HEK293 (cell line): ENCODE results near the gene PARVA.
A peak's percentile ranks its signal among the peaks of the same experiment; 100 is the strongest.

Experiments used
- CTCF ChIA-PET: fragments of 350-600 bp; formaldehyde crosslinking; extraction: SDS; loops from one replicate; lab custom pipeline; 2021; ENCODE audit warnings: antibody characterized with exemption; lab: Yijun Ruan, JAX
- POLR2A ChIA-PET: fragments of 300-600 bp; formaldehyde crosslinking; extraction: SDS; loops from one replicate; lab custom pipeline; 2020; ENCODE audit warnings: antibody characterized with exemption, inconsistent platforms; lab: Yijun Ruan, JAX
- H3K27ac ChIP-seq: fragments of 200-500 bp; sonication (Bioruptor generic); 2 replicates; pipeline ENCODE4 v1.5.1; 2014; ENCODE audit warnings: low read depth, low read length, control low read depth, inconsistent platforms; ENCODE audit errors: extremely low read depth
- H3K36me3 ChIP-seq, 2 experiments: fragments of 200-500 bp in 1 of 2; sonication (Bioruptor generic) in 1 of 2; 1 replicate in 1 of 2; 2 replicates in 1 of 2; pipeline ENCODE4 v1.5.1; 2014 to 2017; ENCODE audit warnings: inconsistent platforms in 2 of 2, low read length in 2 of 2; ENCODE audit not compliant: control insufficient read depth in 2 of 2, insufficient read depth in 1 of 2
- H3K4me1 ChIP-seq: fragments of 200-500 bp; sonication (Bioruptor generic); 2 replicates; pipeline ENCODE4 v1.5.1; 2014; ENCODE audit warnings: mild to moderate bottlenecking, low read length, inconsistent platforms; ENCODE audit not compliant: control insufficient read depth, insufficient read depth
- H3K4me3 ChIP-seq: 2 replicates; pipeline ENCODE4 v1.5.1; 2011; ENCODE audit warnings: low read depth, mild to moderate bottlenecking, control low read depth, low read length, moderate library complexity
- H3K9me3 ChIP-seq: fragments of 200-500 bp; sonication (Bioruptor generic); 2 replicates; pipeline ENCODE4 v1.5.1; 2014; ENCODE audit warnings: low read depth, low read length, inconsistent platforms; ENCODE audit not compliant: control insufficient read depth, insufficient read depth
- TCF7L2 ChIP-seq: IDR thresholded peaks from 2 replicates; pipeline ENCODE4 v1.6.1; 2011; ENCODE audit warnings: low read depth, mild to moderate bottlenecking, inconsistent platforms, low read length, moderate library complexity, borderline replicate concordance
- ZBTB17 ChIP-seq: fragments of 450-650 bp; formaldehyde crosslinking; IDR thresholded peaks from 2 replicates; pipeline ENCODE4 v1.5.1; 2016; ENCODE audit warnings: missing biosample characterization, missing genetic modification characterization
- ZEB2 ChIP-seq: fragments of 450-650 bp; formaldehyde crosslinking; IDR thresholded peaks from 2 replicates; pipeline ENCODE4 v1.5.1; 2016; ENCODE audit warnings: missing biosample characterization, missing genetic modification characterization
- ZNF214 ChIP-seq: fragments of 450-650 bp; formaldehyde crosslinking; IDR thresholded peaks from 2 replicates; pipeline ENCODE4 v1.5.1; 2017; ENCODE audit warnings: missing biosample characterization, mild to moderate bottlenecking, missing genetic modification characterization, borderline replicate concordance
- ZNF266 ChIP-seq: fragments of 450-650 bp; formaldehyde crosslinking; IDR thresholded peaks from 2 replicates; pipeline ENCODE4 v1.5.1; 2016; ENCODE audit warnings: missing biosample characterization, missing genetic modification characterization, low read depth
- ZNF292 ChIP-seq: fragments of 450-650 bp; formaldehyde crosslinking; IDR thresholded peaks from 2 replicates; pipeline ENCODE4 v1.5.1; 2016; ENCODE audit warnings: low read depth, missing biosample characterization, missing genetic modification characterization, borderline replicate concordance
- ZNF335 ChIP-seq: fragments of 450-650 bp; formaldehyde crosslinking; conservative IDR thresholded peaks from 2 replicates; pipeline ENCODE4 v1.5.1; 2016; ENCODE audit warnings: missing biosample characterization, missing genetic modification characterization
- ZNF341 ChIP-seq: fragments of 450-650 bp; formaldehyde crosslinking; IDR thresholded peaks from 2 replicates; pipeline ENCODE4; 2016; ENCODE audit warnings: low read depth, missing biosample characterization, missing genetic modification characterization
- ZNF664 ChIP-seq: fragments of 450-650 bp; formaldehyde crosslinking; IDR thresholded peaks from 2 replicates; pipeline ENCODE4 v1.5.1; 2016; ENCODE audit warnings: missing biosample characterization, missing genetic modification characterization
- TF ChIP-seq, protein P1 (sequence below): fragments of 450-650 bp; formaldehyde crosslinking; IDR thresholded peaks from 2 replicates; pipeline ENCODE4 v1.5.1; 2016; ENCODE audit warnings: missing biosample characterization, missing genetic modification characterization
- TF ChIP-seq, protein P2 (sequence below): fragments of 450-650 bp; formaldehyde crosslinking; conservative IDR thresholded peaks from 2 replicates; pipeline ENCODE4 v1.5.1; 2016; ENCODE audit warnings: low read depth, missing biosample characterization, missing genetic modification characterization
- TF ChIP-seq, protein P3 (sequence below): fragments of 450-650 bp; formaldehyde crosslinking; IDR thresholded peaks from 2 replicates; pipeline ENCODE4 v1.5.1; 2016; ENCODE audit warnings: missing biosample characterization, missing genetic modification characterization
- TF ChIP-seq, protein P4 (sequence below): fragments of 450-650 bp; formaldehyde crosslinking; IDR thresholded peaks from 2 replicates; pipeline ENCODE4 v1.5.1; 2016; ENCODE audit warnings: missing biosample characterization, missing genetic modification characterization

The PARVA gene

DNA sequence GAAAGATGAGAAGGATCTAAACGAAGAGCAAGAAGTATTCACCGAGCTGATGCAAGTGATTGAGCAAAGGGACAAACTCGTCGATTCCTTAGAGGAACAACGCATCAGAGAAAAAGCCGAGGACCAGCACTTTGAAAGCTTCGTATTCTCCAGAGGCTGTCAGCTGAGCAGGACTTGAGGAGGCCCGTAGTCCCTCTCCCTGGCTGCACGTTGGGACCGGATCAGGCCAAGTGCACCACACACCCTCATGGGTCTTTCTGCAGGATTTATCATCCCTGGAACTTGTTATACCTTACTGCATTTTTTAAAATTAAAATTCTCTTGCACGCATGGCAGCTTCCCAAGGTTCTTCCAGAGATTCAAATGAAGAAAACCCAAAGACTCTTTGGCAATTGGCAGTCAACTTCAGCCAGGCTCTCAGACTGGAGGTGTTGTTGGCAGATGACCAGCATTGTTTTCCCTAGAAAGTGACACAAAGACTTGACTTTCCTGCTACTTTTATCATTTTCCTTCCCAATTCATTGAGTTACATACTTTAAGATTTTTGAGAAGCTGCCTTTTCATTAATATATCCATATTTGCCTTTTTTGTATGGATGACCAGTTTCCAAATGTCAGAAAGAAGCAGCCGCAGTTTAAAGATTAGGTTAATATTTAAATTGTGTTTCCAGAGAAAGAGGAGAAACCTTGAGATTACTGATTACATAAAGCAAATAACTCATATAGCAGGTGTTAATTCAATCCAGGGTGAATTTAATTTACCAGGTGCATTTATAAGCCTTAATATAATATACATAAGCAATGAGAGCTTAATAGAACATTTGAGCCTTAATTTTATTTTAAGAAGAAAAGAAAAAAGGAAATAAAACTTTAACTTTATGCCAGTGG is 18.8 kb upstream of the PARVA start (continued):
- no peak for TF ChIP-seq TCF7L2
- TF ChIP-seq ZNF292 (tag by site-specific recombination), result no peak
- TF ChIP-seq, protein P1, sequence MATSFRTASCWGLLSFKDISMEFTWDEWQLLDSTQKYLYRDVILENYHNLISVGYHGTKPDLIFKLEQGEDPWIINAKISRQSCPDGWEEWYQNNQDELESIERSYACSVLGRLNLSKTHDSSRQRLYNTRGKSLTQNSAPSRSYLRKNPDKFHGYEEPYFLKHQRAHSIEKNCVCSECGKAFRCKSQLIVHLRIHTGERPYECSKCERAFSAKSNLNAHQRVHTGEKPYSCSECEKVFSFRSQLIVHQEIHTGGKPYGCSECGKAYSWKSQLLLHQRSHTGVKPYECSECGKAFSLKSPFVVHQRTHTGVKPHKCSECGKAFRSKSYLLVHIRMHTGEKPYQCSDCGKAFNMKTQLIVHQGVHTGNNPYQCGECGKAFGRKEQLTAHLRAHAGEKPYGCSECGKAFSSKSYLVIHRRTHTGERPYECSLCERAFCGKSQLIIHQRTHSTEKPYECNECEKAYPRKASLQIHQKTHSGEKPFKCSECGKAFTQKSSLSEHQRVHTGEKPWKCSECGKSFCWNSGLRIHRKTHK (tag by site-specific recombination), result no peak
- TF ChIP-seq ZNF664 (tag by site-specific recombination), result no peak
- TF ChIP-seq ZNF266, result no peak
- TF ChIP-seq, protein P2, sequence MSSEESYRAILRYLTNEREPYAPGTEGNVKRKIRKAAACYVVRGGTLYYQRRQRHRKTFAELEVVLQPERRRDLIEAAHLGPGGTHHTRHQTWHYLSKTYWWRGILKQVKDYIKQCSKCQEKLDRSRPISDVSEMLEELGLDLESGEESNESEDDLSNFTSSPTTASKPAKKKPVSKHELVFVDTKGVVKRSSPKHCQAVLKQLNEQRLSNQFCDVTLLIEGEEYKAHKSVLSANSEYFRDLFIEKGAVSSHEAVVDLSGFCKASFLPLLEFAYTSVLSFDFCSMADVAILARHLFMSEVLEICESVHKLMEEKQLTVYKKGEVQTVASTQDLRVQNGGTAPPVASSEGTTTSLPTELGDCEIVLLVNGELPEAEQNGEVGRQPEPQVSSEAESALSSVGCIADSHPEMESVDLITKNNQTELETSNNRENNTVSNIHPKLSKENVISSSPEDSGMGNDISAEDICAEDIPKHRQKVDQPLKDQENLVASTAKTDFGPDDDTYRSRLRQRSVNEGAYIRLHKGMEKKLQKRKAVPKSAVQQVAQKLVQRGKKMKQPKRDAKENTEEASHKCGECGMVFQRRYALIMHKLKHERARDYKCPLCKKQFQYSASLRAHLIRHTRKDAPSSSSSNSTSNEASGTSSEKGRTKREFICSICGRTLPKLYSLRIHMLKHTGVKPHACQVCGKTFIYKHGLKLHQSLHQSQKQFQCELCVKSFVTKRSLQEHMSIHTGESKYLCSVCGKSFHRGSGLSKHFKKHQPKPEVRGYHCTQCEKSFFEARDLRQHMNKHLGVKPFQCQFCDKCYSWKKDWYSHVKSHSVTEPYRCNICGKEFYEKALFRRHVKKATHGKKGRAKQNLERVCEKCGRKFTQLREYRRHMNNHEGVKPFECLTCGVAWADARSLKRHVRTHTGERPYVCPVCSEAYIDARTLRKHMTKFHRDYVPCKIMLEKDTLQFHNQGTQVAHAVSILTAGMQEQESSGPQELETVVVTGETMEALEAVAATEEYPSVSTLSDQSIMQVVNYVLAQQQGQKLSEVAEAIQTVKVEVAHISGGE (tag by site-specific recombination), result no peak
- no peak for TF ChIP-seq ZEB2 (tag by site-specific recombination)

DNA sequence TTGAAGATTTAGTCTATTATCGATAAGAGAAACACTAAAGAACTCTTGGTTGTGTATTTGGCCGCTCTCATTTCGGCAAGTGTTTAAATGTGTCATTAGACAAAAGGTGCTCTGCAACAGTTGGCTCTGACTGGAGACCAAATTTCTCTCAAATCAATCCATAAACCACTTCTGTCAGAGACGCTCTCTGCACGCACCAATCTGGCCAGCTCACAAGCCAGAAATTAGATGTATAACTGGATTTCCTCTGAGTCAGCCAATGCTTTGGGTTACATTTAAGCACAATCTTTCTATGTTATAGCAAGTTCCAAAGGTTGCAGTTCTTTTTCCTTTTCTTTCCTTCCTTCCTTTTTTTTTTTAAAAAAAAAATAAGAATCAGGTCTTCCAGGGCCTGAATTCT is 17.6 kb upstream of the PARVA start:
- H3K36me3 ChIP-seq, result no peaks in the 10 kb centered on the region
- no peak overlapping the region for H3K4me3 ChIP-seq
- TF ChIP-seq, protein P3, sequence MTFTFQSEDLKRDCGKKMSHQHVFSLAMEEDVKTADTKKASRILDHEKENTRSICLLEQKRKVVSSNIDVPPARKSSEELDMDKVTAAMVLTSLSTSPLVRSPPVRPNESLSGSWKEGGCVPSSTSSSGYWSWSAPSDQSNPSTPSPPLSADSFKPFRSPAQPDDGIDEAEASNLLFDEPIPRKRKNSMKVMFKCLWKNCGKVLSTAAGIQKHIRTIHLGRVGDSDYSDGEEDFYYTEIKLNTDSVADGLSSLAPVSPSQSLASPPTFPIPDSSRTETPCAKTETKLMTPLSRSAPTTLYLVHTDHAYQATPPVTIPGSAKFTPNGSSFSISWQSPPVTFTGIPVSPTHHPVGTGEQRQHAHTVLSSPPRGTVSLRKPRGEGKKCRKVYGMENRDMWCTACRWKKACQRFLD (tag by site-specific recombination), result no peak
- TF ChIP-seq, protein P4, sequence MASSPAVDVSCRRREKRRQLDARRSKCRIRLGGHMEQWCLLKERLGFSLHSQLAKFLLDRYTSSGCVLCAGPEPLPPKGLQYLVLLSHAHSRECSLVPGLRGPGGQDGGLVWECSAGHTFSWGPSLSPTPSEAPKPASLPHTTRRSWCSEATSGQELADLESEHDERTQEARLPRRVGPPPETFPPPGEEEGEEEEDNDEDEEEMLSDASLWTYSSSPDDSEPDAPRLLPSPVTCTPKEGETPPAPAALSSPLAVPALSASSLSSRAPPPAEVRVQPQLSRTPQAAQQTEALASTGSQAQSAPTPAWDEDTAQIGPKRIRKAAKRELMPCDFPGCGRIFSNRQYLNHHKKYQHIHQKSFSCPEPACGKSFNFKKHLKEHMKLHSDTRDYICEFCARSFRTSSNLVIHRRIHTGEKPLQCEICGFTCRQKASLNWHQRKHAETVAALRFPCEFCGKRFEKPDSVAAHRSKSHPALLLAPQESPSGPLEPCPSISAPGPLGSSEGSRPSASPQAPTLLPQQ (tag by site-specific recombination), result no peak
- no peak overlapping the region for H3K27ac ChIP-seq
- ChIA-PET POLR2A (no interaction called here), CTCF (interaction anchor here (0.7 kb wide), 1 partner anchor 878 kb away, joined by 3 read pairs; no protein-coding TSS in a partner anchor)
- no peaks in the 10 kb centered on the region for H3K4me1 ChIP-seq
- H3K9me3 ChIP-seq, result no peaks in the 10 kb centered on the region

DNA sequence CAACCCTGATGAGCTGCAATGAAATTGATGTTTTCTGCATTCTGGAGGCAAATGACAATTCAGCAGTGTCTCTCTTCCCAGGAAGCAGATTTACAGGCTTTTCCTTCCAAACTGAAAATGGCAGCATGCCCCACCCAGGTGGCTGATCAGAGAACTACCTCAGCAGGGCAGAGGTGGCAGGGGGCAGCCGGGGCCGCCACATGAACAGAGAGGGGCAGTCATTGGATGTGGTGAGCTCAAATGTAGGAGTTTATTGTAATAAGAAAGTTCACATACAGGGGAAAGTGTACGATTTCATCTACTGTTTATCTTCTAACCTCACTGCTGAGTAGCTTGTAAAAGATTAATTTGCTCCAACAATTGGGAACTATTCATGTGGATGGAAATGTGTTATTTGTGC is 15.7 kb upstream of the PARVA start:
- H3K27ac ChIP-seq, result no peak overlapping the region
- H3K4me1 ChIP-seq, result no peaks in the 10 kb centered on the region
- no peak overlapping the region for H3K4me3 ChIP-seq
- no peaks in the 10 kb centered on the region for H3K9me3 ChIP-seq
- TF ChIP-seq ZNF335 (tag by site-specific recombination), result peak; percentile 40; the same call in 1 of the 2 replicates
- peak; percentile 30; the same call in 1 of the 2 replicates for TF ChIP-seq ZBTB17 (tag by site-specific recombination)
- no peak for TF ChIP-seq ZNF214 (tag by site-specific recombination)
- TF ChIP-seq ZNF341 (tag by site-specific recombination), result no peak
- TF ChIP-seq, all 188 proteins: peak for 2
- CTCF ChIA-PET, result interaction anchor here (0.8 to 2.2 kb wide), 3 partner anchors 13 to 30 kb away, joined by 3 to 7 read pairs (median 3); partner anchors contain the start of gene PARVA
- POLR2A ChIA-PET, result no interaction called here
- no peaks in the 10 kb centered on the region for H3K36me3 ChIP-seq
